H9 (cell line): ENCODE results near the gene UTS2B. TPM values are rescaled to one million over a fixed set of nuclear protein-coding genes. Genes with fewer than 3 reads are reported as not detected.
A peak's percentile ranks its signal among the peaks of the same experiment; 100 is the strongest.

Experiments used
- DNase-seq: peaks from one replicate; pipeline ENCODE4 v3.0.0-alpha.2; 2017
- H2AFZ ChIP-seq: one replicate; pipeline ENCODE4 v1.6.1; 2013; ENCODE audit warnings: mild to moderate bottlenecking, low read length, control low read depth, moderate library complexity
- H2AK5ac ChIP-seq: 2 replicates; pipeline ENCODE4 v1.6.1; 2013; ENCODE audit warnings: low read length, control low read depth, mixed read lengths; ENCODE audit not compliant: insufficient read length
- H2BK120ac ChIP-seq: one replicate; pipeline ENCODE4 v1.6.1; 2013; ENCODE audit warnings: low read depth, mild to moderate bottlenecking, low read length, control low read depth, inconsistent platforms; ENCODE audit not compliant: poor library complexity, severe bottlenecking
- H2BK12ac ChIP-seq: 2 replicates; pipeline ENCODE4 v1.6.1; 2013; ENCODE audit warnings: low read length, control low read depth, mixed read lengths, low read depth; ENCODE audit not compliant: insufficient read length
- H2BK15ac ChIP-seq: 2 replicates; pipeline ENCODE4 v1.6.1; 2013; ENCODE audit warnings: low read depth, low read length, control low read depth
- H2BK20ac ChIP-seq: one replicate; pipeline ENCODE4 v1.6.1; 2013; ENCODE audit warnings: low read depth, mild to moderate bottlenecking, low read length, control low read depth, inconsistent platforms; ENCODE audit not compliant: poor library complexity, severe bottlenecking
- H2BK5ac ChIP-seq: 2 replicates; pipeline ENCODE4 v1.6.1; 2013; ENCODE audit warnings: low read length, control low read depth, mixed read lengths; ENCODE audit not compliant: insufficient read length
- H3K14ac ChIP-seq: 2 replicates; pipeline ENCODE4 v1.6.1; 2013; ENCODE audit warnings: low read length, control low read depth; ENCODE audit not compliant: insufficient read depth
- H3K18ac ChIP-seq: 2 replicates; pipeline ENCODE4 v1.6.1; 2013; ENCODE audit warnings: low read depth, mild to moderate bottlenecking, mixed read lengths, low read length, control low read depth; ENCODE audit not compliant: insufficient read length
- H3K23ac ChIP-seq: 2 replicates; pipeline ENCODE4 v1.6.1; 2013; ENCODE audit warnings: low read length, control low read depth, mixed read lengths, low read depth; ENCODE audit not compliant: insufficient read length
- H3K23me2 ChIP-seq: 2 replicates; pipeline ENCODE4 v1.6.1; 2013; ENCODE audit warnings: low read depth, mild to moderate bottlenecking, mixed read lengths, low read length, control low read depth; ENCODE audit not compliant: insufficient read length, poor library complexity, severe bottlenecking
- H3K27ac ChIP-seq: 2 replicates; pipeline ENCODE4 v1.5.1; 2013; ENCODE audit warnings: low read length, control low read depth, mixed read lengths, low read depth; ENCODE audit not compliant: insufficient read length
- H3K27me3 ChIP-seq: 2 replicates; pipeline ENCODE4 v1.6.1; 2013; ENCODE audit warnings: low read length, control low read depth, inconsistent platforms; ENCODE audit not compliant: insufficient read depth
- H3K4ac ChIP-seq: 2 replicates; pipeline ENCODE4 v1.6.1; 2013; ENCODE audit warnings: low read depth, mild to moderate bottlenecking, control low read depth, inconsistent platforms, low read length, moderate library complexity
- H3K4me1 ChIP-seq: 2 replicates; pipeline ENCODE4 v1.6.1; 2013; ENCODE audit warnings: low read length, control low read depth, inconsistent platforms; ENCODE audit not compliant: insufficient read depth
- H3K4me2 ChIP-seq: 2 replicates; pipeline ENCODE4 v1.6.1; 2013; ENCODE audit warnings: low read length, control low read depth, mixed read lengths; ENCODE audit not compliant: insufficient read length, insufficient read depth
- H3K56ac ChIP-seq: 2 replicates; pipeline ENCODE4 v1.6.1; 2013; ENCODE audit warnings: low read depth, mild to moderate bottlenecking, mixed read lengths, low read length, control low read depth; ENCODE audit not compliant: insufficient read length
- H3K79me1 ChIP-seq: 2 replicates; pipeline ENCODE4 v1.6.1; 2013; ENCODE audit warnings: low read depth, mild to moderate bottlenecking, moderate library complexity, low read length, control low read depth, inconsistent platforms; ENCODE audit not compliant: insufficient read depth, poor library complexity, severe bottlenecking
- H3K79me2 ChIP-seq: 2 replicates; pipeline ENCODE4 v1.6.1; 2013; ENCODE audit warnings: low read length, control low read depth, inconsistent platforms; ENCODE audit not compliant: insufficient read depth
- H3K9ac ChIP-seq: 2 replicates; pipeline ENCODE4 v1.6.1; 2013; ENCODE audit warnings: low read length, control low read depth, mixed read lengths; ENCODE audit not compliant: insufficient read length; ENCODE audit errors: extremely low read depth
- H3K9me3 ChIP-seq: one replicate; pipeline ENCODE4 v1.6.1; 2013; ENCODE audit warnings: low read depth, low read length, inconsistent platforms; ENCODE audit not compliant: control insufficient read depth
- H3T11ph ChIP-seq: one replicate; pipeline ENCODE4 v1.6.1; 2013; ENCODE audit warnings: mild to moderate bottlenecking, low read length, control low read depth, inconsistent platforms
- H4K20me1 ChIP-seq: one replicate; pipeline ENCODE4 v1.6.1; 2013; ENCODE audit not compliant: control insufficient read depth, insufficient read length, insufficient read depth
- H4K5ac ChIP-seq: 2 replicates; pipeline ENCODE4 v1.6.1; 2013; ENCODE audit warnings: low read depth, mild to moderate bottlenecking, mixed read lengths, low read length, control low read depth; ENCODE audit not compliant: insufficient read length
- H4K8ac ChIP-seq: replicated peaks from 2 replicates; pipeline ENCODE4 v1.6.1; 2013; ENCODE audit warnings: low read length, control low read depth, mixed read lengths, low read depth; ENCODE audit not compliant: insufficient read length
- H4K91ac ChIP-seq: 2 replicates; pipeline ENCODE4 v1.6.1; 2013; ENCODE audit warnings: low read depth, mild to moderate bottlenecking, moderate library complexity, mixed read lengths, low read length, control low read depth; ENCODE audit not compliant: insufficient read length
- H3K27ac Mint-ChIP-seq, 3 experiments: 2 replicates in 2 of 3; 3 replicates in 1 of 3; pipeline ENCODE4 v1.8.0; 2020 to 2021; ENCODE audit warnings: mixed read lengths in 3 of 3, mild to moderate bottlenecking in 1 of 3, moderate library complexity in 1 of 3
- H3K27me3 Mint-ChIP-seq: 2 replicates; pipeline ENCODE4 v1.8.0; 2021; ENCODE audit warnings: low read depth, mild to moderate bottlenecking, moderate library complexity, mixed read lengths
- H3K36me3 Mint-ChIP-seq, 3 experiments: 2 replicates in 2 of 3; 3 replicates in 1 of 3; pipeline ENCODE4 v1.8.0; 2020 to 2021; ENCODE audit warnings: low read depth in 3 of 3, mixed read lengths in 3 of 3; ENCODE audit not compliant: insufficient read depth in 1 of 3
- H3K4me1 Mint-ChIP-seq, 2 experiments: 2 replicates each; pipeline ENCODE4 v1.8.0; 2020; ENCODE audit warnings: mixed read lengths in 2 of 2
- H3K4me3 Mint-ChIP-seq, 2 experiments: 2 replicates in 1 of 2; 3 replicates in 1 of 2; pipeline ENCODE4 v1.8.0; 2020 to 2021; ENCODE audit warnings: mild to moderate bottlenecking in 2 of 2, mixed read lengths in 2 of 2, moderate library complexity in 1 of 2
- H3K9me3 Mint-ChIP-seq, 2 experiments: 2 replicates in 1 of 2; 3 replicates in 1 of 2; pipeline ENCODE4 v1.8.0; 2020; ENCODE audit warnings: mild to moderate bottlenecking in 2 of 2, mixed read lengths in 2 of 2, moderate library complexity in 1 of 2
- WGBS: extraction: QIAGEN DNeasy Blood & Tissue Kit; methylation state at CpG from one replicate; pipeline ENCODE4 v1.1.7; 2013; ENCODE audit warnings: missing lambda C conversion rate, low lambda C conversion rate, mixed read lengths; ENCODE audit not compliant: insufficient read length; ENCODE audit errors: extremely low coverage; 5-methylcytosine and 5-hydroxymethylcytosine counted together
- total RNA-seq: library from RNA; stranded (reverse); gene quantifications from 2 replicates; pipeline ENCODE4 v1.2.1, GENCODE V29; 2021
- TF ChIP-seq, protein P1 (sequence below): fragments of 200-600 bp; sonication (generic); conservative IDR thresholded peaks from 3 replicates; pipeline ENCODE4 v1.8.0; 2021; ENCODE audit warnings: antibody characterized with exemption, mild to moderate bottlenecking

Gene UTS2B
- total RNA-seq, 1 experiment from 2014 or later = 0.09 TPM

DNA sequence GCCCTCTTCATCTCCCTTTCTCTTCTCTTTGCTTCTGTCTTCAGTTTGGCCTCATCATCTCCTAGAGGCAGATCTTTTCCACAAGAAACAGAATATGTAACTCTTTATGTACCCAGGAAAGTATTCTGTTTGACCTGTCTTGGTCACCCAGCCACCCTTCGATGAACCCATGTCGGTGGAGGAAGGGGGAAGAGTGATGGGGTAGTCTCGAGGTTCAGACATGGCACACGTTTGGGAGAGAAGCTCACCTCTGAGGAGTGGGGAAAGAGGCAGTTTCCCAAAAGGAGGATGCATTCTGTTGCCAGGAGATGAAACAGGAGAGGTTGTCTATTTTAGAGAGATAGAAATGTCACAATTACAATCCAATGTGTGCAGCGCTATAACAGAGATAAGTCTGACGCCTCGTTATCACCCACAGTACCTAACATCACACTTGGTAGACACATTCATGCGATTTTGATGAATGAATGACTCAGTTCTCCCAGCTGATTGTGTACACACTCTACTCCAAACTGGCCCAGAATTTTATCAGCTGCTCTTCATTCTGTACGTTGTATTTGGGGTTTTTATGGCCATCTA, 1.9 kb downstream of the UTS2B start:
- no peaks in the 10 kb centered on the region for H3K79me2 ChIP-seq
- Mint-ChIP-seq H3K36me3 (no peaks in the 10 kb centered on the region; a peak in 1 of 7 replicates), H3K4me3 (peak overlapping the region; percentile 63 to 81), H3K4me1 (peaks cover 26 to 35% of the 10 kb centered on the region in 2 experiments), H3K9me3 (no peaks in the 10 kb centered on the region), H3K27ac (no peak overlapping the region), H3K27me3 (peaks cover 34% of the 10 kb centered on the region)
- H3K9ac ChIP-seq = peak overlapping the region; percentile 30
- WGBS = no CpG with 5 or more reads among the region's 9 CpGs
- H3K14ac ChIP-seq = no peak overlapping the region
- peaks cover 11% of the 10 kb centered on the region; the same call in 1 of the 2 replicates for H3K27me3 ChIP-seq
- H4K20me1 ChIP-seq = no peaks in the 10 kb centered on the region
- no peak overlapping the region for H2BK120ac ChIP-seq
- H3K18ac ChIP-seq = no peak overlapping the region
- H3K4ac ChIP-seq = no peak overlapping the region
- H2BK15ac ChIP-seq = no peak overlapping the region
- no peak overlapping the region for H3K23ac ChIP-seq
- H3K27ac ChIP-seq = no peak overlapping the region
- H2AFZ ChIP-seq = no peak overlapping the region
- no peak overlapping the region for H4K8ac ChIP-seq
- H3K4me1 ChIP-seq = peaks cover 6% of the 10 kb centered on the region
- H2AK5ac ChIP-seq = no peak overlapping the region
- peak overlapping the region; percentile 69 for H3K4me2 ChIP-seq
- H3T11ph ChIP-seq = no peak overlapping the region
- no peak overlapping the region for H3K56ac ChIP-seq
- no peak for DNase-seq
- H4K91ac ChIP-seq = no peak overlapping the region
- no peak overlapping the region for H4K5ac ChIP-seq
- no peaks in the 10 kb centered on the region for H3K79me1 ChIP-seq
- no peak overlapping the region for H2BK5ac ChIP-seq
- H2BK12ac ChIP-seq = no peak overlapping the region
- H3K9me3 ChIP-seq = no peaks in the 10 kb centered on the region
- H2BK20ac ChIP-seq = no peak overlapping the region
- H3K23me2 ChIP-seq = peaks cover 10% of the 10 kb centered on the region
- TF ChIP-seq, protein P1, sequence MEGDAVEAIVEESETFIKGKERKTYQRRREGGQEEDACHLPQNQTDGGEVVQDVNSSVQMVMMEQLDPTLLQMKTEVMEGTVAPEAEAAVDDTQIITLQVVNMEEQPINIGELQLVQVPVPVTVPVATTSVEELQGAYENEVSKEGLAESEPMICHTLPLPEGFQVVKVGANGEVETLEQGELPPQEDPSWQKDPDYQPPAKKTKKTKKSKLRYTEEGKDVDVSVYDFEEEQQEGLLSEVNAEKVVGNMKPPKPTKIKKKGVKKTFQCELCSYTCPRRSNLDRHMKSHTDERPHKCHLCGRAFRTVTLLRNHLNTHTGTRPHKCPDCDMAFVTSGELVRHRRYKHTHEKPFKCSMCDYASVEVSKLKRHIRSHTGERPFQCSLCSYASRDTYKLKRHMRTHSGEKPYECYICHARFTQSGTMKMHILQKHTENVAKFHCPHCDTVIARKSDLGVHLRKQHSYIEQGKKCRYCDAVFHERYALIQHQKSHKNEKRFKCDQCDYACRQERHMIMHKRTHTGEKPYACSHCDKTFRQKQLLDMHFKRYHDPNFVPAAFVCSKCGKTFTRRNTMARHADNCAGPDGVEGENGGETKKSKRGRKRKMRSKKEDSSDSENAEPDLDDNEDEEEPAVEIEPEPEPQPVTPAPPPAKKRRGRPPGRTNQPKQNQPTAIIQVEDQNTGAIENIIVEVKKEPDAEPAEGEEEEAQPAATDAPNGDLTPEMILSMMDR = no peak
